NCI-H2196 (cell line): Measurements from ENCODE around the gene TAL1.

ENCODE experiments used
- DNase-seq: peaks from one replicate; lab custom pipeline; 2025; ENCODE audit not compliant: unreplicated experiment; lab: John Stamatoyannopoulos, UW

TAL1 gene

DNA sequence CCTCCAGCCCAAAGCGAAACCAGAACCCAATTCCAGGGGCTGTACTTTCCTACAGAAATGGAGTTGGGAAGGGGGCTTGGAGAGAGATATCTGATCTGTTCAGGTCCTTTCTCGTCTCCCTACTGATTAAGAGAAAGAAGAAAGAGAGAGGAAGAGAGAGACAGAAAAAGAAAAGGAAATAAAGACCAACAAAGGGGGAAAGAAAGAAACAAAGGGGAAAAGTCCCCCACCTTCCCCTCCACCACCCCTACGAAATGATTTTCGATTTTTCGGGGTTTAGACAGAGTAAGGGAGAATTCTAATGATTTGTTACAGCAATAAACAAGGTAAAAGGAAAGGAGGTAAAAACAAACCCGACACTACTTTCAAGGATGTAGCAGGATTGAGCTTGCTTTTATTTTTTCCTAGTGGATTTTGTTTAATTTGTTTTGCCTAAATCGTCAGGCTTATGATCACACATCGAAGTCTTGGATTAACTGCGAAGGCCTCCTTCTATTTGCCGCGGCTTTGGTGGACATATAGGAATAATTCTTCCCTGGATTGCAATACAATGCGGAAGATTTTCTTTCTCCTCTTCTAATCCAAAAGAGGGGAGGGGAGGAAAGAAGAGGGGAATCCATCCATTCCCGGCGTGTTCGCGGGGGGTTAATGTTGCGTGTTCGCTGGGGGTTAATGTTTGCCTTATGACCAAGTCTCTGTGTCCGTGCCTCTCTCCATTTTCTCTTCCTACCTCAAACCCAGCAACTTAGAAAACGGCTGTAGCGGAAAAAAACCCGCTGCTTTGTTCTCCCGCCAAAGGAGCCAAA lies 1.9 kb downstream of the TAL1 start:
- no peak for DNase-seq

DNA sequence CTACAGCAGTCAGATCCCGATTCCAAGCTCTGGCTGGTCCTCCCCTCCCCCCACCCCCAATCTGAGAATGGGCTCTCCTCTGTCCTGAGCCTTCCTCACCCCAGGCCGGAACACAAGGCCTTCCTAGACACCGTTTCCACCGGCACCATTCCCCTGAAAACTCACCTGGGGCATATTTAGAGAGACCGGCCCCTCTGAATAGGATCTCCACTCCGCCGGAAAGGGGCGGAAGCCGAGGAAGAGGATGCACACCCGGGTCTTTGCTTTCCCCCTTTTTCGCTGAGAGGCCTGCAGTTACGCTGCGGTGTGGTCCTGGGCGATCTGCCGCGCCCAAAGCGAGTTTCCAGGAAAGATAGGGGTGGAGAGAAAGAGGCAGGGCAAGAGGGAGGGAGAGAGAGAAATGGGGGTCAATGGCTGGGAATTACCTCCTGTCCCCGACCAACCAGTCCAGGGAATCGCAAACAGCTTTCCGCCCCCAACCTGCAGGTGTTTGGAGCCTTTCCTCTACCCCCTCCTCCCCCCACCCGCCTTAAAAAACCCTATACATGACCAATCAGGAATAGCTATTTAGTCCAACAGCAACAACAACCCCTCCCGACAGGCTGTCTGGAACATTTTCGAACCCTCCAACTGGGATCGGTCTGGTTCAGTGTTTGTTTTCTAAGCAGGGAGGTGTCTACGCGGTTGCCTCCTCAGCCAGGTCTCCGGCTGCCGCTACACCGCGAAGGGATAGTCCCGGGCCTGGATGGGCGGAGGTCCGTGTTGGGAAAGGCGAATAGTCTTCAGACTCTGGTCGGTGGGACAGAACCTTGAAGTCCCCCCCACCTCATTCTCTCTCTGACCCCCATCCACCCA lies 2.8 kb downstream of the TAL1 start:
- DNase-seq: no peak

DNA sequence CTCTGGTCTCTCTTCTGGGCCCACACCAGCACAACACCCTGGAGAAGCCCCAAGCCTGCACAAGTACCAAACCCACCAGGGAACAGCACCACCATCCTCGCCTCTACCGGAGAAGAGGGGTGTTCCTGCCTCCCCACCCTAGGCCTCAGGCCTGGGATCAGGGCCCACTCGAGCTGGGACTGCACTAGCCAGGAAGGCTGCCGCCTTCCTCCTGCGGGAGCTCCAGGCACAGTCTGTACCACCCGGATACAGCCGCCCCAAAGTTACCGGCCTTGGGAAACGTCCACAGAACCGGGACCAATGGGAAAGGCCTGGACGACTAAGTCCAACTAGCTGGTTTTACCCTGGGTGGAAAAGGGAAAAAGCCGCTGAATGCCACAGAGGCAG lies 3.4 kb downstream of the TAL1 start:
- DNase-seq: no peak

DNA sequence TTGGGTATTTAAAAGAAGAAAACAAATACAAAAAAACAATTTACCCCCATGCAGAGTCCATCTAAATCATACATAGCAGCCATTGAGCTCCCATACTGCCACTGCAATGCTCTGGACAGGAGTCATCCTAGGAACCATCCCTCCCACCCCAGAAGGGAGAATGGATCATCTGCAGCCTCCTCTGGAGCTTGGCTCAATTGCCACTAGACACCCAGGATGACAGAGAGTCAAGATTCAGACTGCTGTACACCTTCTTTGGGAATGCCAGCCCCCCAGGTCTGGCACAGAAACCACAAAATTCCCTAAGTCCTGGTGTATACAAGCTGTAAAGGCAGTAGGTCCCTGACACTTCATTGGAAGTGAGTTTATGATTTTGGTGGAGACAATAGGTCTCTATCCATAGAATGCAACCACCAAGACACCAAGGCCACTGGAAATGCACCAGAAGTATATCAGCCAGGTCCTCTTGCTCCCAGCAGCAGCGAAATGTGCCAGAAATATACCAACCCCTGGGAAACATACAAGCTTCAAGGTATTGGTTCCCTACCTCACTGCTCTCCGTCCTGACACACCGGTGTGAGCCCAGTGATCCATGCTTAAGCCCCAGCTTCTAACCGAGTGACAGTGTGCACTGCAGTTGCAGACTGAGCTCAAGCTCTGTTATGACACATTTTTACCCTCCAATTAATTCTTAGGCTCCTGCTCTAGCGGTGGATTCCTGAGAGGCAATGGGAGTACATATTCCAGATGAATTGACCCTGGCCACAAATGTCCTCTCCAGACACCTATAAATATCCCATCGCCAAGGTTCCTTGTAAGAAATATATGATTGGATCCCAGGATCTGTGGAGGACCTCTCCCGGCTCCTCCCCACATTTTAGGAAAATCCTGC lies 4.4 kb downstream of the TAL1 start:
- no peak for DNase-seq

DNA sequence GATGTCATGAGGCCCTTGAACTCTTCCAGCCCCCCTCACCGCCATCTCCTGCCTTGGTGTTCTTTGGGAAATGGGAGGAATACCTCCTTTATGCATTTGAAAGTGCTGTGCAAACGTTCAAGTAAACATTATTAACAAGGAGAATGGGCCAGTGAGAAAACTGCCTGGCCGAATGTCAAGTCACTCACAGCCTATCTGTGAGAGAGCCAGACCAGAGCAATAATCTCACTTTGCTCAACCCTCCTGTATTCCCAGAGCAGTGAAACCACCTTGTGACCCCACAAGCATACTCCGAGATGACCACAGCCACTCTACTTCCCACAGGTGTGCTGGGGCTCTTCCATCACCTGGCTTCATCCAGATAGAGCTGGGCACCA lies 5.2 kb downstream of the TAL1 start:
- no peak for DNase-seq

DNA sequence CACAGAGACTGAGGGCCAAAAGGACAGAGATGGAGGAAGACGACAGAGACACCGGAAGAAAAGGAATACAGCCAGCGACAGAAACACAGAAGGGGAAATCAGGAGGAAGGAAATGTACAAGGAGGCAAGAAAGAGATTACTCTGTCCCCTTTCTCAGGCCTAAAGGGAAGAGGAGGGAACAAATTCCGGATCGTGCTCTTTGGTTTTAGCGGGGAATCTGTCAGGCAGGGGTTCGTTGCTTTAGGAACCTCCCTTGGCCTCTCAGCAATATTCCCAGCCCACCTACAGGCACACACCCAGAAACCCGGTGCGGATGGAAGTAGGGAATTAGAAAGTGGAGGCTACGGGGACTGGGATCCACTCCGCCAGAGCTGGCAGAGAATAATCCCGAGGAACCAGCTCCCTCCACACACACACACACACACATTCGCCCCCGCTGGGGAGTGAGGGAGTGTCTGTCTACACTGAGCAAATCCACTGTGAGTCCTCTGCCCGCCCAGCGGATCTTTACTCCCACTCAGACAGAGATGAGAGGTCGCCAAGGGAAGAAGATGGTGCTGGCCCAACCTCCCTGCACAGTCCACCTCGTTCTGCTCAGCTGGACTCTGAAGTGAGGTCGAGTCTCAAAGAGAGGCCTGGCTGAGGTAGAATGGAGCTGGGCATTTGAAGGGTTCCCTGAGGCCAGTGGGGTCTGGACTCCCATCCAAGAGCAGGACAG lies 5.7 kb downstream of the TAL1 start:
- no peak for DNase-seq

DNA sequence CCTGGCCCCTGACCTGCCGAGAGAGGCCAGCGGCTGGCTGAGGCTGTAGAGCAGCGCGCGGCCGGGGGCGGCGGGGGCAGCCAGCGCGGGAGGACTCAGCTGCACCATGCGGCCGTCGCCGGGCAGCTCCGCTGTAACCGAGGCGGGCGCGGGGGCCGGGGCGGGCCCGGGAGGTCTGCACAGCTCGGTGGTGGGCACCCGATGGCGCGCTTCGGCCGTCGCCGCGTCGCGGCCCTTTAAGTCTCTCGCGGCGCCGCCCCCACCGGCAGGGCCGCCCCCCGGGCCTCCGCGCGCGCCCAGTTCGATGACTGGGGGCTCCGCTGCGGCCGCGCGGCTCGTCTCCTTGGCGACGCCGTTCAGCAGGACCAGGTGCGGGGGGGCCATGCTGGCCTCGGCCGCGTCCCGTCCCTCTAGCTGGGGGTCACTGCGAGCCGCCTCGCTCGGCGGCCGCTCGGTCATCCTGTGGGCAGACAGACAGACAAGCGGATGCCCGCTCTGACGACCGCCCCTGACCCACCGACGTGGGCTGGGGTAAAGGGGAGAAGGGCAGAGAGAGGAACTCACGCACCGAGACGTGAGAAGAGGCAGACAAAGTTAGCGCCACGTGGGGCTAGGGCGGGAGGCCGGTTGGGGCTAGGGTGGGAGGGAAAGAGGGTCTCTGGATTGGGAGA lies 6.5 kb downstream of the TAL1 start:
- peak; percentile 13 for DNase-seq

DNA sequence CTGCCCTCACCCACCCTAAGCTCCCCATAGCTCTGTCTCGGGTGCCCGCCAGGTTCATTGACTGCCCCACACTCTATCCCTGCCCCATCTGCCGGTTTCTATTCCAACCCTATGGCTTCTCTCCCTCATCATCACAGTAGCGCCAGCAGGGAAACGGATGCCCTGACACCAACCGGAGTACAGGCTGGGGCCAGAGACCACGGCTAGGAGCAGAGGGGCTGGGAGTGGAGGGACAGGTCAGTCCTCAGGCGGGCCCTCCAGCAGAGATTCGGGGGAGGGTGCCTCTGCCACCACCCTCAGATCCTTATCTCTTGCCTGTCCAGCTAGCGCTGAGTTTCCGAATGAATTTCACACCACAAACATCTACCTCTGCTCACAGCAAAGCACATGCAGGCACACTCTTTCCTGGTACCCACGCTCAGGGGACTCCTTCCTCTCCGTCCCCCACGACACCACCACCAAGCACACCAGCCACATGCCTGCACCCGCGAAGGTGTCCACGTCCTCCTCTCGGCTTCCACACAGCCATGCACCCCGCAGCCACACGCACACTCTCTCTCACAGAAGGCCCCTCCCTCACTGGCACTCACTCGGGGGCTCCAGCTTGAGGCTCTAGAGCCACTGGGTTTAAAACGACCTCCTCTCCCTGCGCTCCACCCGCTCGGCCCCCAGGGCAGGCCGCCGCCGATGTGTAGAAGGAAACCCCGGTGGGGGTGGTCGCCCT lies 7.2 kb downstream of the TAL1 start:
- DNase-seq: no peak

DNA sequence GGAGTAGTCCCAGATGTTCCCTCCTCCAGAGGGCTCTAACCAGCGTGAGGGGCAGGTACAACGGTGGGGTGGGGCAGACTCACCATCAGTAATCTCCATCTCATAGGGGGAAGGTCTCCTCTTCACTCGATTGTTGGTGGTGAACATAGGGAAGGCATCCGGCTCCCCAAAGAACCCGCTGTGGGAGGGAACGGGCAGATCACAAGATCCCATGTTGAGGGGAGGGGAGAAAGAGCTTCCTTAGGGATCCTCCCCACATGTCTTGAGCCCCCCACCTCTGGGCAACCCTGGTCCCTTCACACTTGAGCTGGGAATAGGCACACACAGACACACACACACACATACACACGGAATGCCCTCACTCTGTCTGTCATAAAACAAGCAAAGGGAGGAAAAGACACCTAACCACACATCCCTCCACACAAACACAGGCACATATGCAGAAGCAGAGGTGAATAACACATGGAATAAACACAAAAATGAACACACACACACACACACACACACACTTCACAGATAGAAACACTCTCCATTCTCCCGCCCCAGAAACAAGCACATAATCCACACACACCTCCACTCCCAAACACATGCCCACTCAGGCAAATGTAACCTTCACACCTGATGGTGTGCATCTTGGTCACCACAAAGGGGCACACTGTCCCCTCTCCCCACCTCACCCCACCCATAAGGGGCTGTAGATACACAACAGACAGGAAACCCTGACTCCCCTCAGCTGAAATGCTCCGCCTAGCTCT lies 7.9 kb downstream of the TAL1 start:
- no peak for DNase-seq

DNA sequence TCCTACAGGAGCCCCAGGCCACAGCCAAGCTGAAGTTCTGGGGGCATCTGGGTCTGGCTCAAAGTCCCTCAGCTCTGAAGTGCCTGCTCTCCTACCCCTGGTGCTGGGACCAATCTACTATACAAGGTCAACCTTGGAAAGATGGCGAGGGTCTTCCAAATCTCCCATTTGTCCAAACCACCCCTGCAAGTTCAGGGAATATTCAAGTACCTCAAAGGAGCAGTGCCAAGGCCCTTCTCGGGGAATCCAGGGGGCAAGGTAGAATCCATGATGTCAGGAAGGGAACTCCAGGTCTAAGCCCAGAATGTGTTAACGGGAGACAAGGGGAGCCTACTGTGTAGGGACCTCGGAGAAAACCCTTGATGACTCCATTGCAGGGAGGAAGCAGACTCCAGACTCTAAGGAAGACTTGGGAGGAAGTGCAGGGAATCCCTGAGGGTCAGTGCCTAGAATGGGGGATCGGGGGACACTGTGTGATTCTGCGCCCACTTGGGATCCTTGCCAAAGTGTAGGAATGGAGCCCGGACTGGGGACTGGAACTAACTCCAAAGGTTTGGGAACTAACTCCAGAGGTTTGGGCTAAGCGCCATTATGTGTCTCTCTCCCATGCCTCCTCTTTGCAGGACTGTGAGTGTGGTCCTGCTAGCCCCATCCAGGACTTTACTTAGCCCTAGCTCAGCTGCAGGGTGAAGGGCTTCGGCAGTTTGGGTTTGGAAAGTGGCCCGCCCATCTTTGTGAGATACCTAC lies 8.7 kb downstream of the TAL1 start:
- no peak for DNase-seq

DNA sequence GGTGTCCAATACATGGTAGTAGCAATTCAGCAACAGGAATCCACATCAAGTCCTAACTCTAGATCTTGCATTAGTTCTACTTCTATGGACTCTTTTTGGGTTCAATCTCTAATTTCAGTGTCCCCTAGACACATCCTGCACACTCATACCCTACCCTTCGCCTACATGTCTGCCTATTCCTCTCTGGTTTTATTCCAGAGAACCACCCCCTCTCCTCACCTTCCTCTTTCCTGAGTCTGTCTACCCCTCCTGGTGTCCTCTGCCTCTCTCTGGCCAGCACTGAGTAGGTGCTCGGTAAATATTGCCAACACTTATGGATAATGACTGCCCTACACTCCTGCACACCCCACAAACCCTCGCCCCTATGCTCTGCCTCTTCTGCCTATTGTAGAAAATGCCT lies 9.5 kb downstream of the TAL1 start:
- DNase-seq: no peak

DNA sequence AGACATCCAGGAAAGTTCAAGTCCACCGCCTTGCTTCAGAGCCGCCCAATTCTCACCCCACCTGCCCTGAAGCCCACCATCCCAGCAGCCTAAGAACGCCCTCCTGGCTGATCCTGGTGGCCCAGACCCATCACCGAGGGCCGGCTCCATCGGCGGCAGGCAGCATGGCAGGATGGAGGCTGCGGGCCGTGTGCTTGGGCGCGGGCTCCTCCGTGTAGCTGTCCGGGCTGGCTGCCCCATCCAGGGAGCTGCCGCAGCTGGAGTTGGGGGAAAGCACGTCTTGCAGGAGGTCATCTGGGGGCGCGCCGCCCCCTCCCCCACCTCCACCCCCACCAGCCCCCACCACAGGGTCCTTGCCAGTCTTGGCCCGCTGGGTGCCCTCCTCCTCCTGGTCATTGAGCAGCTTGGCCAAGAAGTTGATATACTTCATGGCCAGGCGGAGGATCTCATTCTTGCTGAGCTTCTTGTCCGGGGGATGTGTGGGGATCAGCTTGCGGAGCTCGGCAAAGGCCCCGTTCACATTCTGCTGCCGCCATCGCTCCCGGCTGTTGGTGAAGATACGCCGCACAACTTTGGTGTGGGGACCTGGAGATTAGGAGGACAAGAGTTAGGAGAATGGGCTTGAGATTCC lies 12.3 kb downstream of the TAL1 start:
- no peak for DNase-seq

DNA sequence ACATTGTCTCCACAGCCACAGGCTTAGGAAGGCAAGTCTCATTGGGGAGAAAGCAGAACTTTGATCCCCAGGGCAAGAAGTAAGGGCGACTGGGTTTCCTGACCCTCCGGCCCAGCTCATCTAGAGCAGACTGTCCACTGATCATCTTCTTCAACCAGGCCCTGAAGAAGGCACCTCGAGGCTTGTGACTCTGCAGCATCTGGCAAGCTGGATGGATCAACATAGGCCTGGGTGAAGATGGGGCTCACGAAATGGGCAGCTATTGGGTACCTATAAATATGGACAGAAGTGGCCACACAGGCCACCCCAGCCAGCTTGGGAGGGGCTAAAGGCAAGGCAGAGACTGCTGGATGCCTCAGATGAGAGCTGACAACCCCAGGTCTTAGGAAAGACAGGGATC lies 13.0 kb downstream of the TAL1 start:
- DNase-seq: no peak

DNA sequence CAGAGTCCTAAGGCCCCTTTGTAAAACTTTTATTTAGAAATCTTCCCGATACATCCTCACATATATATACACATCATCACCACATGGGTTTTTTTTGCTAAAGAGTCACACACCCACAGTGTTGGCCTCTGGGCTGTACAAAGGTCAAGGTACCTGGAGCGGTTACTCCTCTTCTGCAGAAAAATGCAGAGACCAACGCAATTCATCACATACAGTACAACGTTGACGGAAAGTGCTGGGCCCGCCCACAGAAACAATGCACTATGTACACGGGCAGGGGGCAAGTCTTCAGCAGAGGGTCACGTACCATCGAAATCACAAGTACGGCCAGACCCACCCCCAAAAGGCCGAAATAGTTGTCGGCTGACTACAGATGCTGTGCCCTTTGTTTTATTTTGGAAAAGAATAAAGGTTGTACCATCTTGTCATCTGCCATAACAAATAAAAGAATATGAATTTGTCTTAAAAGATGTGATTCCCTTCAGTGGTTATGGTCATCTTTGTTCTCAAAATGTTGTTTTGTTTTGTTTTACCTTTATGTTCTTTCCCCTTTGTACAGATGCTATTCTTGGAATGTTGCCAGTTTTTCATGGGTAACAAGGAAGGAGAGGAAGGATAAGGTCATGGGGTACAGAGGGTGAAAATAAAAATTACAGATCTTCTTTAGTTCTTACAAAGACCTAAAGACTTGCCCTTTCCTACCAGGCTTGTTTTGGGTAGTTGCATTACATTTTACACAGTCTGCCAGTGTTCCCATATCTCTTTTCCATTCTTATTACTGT lies 15.6 kb downstream of the TAL1 start:
- no peak for DNase-seq

DNA sequence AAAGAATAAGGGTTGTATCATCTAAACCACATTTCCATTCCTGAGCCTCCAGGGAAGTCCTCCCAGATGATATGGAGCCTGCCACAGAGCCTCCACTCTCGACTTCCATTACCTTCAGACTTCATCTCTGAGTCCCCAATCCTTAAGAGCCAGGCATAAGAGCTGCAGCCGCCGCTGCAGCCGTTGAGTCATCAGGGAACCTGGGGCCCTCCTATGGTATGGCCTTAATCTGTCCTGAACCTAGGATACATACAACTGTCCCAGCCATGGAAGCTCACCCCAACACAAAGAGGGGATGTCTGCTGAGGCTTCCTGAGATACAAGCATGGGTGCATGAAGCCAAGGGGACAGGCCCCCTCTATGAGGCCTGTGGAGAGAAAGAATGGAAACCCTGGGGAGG lies 16.3 kb downstream of the TAL1 start:
- no peak for DNase-seq

DNA sequence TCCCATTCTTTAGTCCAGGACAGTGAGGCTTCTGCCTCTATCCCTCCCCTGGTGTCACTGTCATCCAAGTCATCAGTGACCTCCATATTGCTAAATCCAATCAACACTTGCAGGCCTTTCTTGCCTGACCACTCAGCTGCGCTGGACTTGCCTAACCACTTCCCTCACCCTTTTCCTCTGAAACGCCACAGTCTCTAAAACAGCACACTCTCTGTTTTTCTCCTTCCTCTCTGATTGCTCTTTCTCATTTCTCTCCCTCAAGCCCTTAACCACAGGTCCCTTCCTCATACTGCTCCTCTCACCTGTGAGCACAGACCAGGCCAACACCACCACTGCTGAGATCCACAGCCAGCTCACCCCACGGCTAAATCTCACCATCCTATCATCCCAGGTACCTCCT lies 17.5 kb downstream of the TAL1 start:
- DNase-seq: no peak
